Fibroblast of peridontal ligament (primary cell): ENCODE data around the gene NSFL1C.
A peak's percentile ranks its signal among the peaks of the same experiment; 100 is the strongest.
"Not testable (repeated sequence)": the region's sequence is repeated elsewhere in the genome, so short reads cannot be mapped to it uniquely, and the experiment has no call there.

ENCODE experiments used
- DNase-seq: peaks from one replicate; pipeline ENCODE4 v3.0.0-alpha.2; 2010; ENCODE audit errors: extremely low read depth

The NSFL1C gene

DNA sequence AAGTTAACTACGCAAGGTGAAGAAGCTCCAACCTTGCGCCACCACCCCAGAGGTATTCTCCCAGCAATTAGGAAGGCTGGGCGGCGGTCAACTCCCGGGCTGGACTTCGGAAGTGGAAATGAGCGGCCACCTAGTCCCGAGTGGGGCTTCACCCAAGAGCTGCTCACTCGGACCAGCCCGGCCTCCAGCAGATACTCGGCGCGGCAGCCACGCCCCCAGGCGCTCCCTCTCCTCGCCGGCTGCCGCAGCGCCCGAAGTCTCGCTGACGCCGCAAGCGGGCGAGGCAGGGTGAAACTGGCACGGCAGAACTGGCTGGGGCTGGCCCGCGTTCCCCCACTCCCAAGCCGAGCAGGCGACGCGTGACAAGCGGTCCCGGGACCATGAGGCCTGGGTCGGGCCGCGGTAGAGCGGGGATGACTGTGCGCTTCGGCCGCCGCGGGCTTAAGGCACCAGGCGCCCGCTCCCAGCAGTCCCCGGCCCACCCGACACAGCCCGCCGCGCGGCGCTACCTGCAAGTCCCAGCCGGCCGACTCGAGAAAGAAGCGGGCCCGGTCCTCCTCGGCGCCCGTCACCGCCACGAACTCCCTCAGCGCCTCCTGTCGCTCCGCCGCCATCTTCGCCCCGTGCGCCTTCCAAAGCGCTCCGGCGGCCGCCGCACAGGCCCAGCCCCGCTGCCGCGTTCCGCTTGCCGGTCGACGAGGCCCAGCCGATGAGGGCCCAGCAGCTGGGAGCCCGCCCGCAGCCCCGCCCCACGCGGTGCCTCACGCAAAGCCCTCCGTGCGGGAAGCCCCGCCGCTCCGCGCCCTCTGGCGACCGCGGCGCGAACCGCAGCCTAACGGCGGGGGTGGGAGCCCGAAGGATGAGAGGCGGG is at the start of gene NSFL1C:
NSFL1C (minus strand) TSS at position 639 of the 871 bp plus-strand sequence; CDS start at position 614, 25 bp downstream.
- peak; percentile 90 for DNase-seq

DNA sequence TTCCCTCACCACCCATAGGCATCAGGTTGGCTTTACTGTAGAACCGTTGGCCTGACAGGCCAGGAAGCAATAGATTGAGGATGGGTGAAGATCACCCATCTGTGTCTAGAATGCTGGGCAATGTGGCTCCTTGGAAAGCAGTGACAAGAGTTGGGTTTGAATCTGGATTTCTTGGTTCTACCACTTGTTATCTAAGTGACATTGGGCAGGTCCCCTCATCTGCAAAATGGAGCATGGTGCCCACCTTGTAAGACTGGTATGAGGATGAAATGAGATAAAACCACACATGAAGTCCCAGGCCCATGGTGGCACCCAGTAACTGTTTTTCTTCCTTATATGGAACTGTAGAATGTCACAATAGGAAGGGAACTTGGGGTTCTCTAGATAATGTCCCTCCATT is 47.2 kb upstream of the NSFL1C start:
- DNase-seq = no peak

DNA sequence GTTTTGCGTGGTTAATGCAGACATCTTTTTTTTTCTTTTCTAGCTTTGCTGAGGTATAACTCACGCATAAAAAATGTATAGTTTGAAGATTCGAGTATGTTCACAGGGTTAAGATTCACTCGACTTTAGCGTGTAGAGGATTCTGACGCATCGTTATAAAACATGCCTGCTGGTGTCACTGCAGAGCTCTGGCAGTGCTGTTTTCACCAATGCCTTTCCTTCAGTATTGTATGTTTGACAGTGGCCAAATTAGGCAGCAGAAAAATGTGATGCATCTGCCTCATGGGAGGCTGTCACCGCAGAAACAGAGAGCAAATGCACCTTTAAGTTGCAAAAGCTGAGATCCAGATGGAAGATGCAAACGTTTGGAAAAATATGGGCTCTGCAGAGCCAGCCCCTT is 42.6 kb upstream of the NSFL1C start:
- DNase-seq = peak; percentile 32

DNA sequence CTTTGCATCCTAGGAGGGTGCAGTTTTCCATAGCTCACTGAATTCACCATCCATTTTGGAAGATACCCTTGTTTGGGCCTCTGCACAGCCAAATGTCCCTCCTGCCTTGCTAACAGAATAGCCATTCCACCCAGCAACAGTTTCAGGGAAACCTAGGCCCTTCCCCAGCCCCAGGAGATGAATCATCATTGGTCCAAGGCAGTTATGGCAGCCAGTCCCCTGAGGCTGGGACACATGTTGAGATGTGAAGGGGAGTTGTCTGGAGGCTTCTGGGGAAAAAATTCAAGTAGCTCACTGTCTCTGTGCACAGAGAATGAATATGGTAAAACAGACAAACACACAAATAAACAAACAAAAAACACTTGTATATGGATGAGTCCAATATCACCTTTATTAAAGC is 41.9 kb upstream of the NSFL1C start:
- DNase-seq = no peak

DNA sequence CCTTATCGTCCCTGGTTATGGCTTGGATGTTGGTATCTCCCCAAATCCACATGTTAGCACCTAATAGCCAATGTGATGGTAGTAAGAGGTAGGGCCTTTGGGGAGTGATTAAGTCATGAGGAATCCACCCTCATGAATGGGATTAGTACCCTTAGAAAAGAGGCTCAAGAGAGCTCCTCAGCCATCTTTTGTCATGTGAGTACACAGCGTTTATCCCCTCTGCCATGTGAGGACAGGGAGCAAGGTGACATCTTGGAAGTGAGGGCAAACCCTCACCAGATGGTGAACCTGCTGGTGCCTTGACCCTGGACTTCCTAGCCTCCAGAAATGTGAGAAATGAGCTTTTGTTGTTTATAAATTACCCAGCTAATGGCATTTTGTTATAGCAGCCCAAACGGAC is 40.6 kb upstream of the NSFL1C start:
- no peak for DNase-seq

DNA sequence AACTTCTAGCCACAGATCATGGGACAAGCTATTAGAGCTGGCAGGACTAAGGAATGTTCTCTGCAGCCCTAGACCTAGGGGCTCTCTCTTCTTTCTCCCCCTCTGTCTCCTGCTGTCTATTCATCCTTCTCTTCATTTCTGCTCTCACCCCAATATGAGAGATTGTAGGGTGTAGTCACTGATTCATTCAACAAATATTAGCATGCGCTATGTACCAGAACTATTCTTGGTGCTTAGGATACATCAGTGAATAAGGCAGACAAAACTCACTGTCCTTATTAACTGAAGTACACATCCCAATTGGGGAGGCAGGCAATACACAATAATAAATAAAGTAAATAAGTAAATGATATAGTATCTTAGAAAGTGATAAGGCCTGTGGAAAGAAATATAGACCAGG is 39.2 kb upstream of the NSFL1C start:
- no peak for DNase-seq

DNA sequence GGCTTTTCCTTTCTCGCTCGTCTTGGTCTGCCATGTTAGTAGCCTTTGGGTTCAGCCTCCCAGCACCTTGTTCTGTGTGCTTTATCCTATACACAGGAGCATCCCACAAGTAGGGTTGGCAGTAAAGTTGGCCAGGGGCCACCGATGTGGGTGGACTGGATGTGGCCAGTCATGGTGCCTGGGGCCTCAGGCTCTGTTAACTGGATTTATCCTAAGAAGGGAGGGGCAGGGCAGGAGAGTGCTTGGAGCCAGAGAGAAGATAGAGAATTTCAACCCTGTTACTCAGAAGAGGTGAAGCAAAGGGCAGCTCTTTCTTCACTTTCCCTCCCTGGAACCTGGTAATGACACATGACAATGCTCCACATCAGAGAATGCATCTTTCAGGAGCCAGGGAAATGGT is 38.7 kb upstream of the NSFL1C start:
- no peak for DNase-seq

DNA sequence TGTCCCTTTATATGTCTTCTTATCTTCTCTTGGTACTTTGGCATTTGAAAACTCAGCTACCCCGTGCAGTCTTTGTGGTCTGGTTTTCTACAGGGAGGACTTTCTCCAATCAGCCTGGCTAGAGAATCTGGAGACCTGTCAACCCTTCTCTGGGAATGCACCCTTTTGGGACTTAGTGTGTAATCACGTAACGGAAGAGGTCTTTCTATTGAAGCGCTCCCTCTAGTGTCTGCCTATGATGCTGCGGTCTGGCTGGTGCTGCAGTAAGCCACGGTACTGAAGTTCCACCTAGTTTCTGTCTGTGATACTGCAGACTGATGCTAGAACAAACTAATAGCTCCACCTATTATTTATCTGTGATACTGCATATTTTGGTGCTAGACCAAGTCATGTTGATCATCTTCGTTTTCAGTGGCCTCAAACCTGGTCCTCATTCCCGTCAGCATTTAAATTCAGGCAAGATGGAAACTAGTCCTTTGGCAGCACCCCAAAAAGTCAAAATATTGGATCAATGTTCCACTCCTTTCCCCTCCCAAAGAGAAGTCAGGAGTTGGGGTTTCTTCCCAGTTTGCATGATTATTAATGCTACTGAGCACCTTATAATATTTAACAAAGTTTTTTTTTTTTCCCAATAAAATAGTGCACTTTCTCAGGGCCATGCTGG is 37.0 kb upstream of the NSFL1C start:
- peak; percentile 90 for DNase-seq

DNA sequence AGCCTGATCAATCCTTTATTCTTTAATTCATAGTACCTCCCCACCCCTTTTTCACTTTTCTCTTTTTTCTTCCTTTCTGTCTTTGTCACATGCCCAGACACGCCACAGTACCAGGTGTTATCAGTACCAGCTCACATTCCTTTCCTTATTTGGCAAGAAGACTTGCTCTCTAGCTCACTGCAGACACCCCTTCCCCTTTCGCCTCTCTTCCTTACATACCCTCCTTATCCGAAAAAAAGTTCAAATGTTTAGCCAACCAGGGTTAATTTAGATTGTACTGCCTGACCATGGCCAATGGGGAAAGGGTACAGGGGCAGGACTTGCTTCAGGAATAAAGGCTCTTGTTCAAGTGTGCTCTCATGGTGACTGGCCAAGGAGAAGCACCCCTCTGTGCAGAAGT is 33.8 kb upstream of the NSFL1C start:
- DNase-seq = no peak

DNA sequence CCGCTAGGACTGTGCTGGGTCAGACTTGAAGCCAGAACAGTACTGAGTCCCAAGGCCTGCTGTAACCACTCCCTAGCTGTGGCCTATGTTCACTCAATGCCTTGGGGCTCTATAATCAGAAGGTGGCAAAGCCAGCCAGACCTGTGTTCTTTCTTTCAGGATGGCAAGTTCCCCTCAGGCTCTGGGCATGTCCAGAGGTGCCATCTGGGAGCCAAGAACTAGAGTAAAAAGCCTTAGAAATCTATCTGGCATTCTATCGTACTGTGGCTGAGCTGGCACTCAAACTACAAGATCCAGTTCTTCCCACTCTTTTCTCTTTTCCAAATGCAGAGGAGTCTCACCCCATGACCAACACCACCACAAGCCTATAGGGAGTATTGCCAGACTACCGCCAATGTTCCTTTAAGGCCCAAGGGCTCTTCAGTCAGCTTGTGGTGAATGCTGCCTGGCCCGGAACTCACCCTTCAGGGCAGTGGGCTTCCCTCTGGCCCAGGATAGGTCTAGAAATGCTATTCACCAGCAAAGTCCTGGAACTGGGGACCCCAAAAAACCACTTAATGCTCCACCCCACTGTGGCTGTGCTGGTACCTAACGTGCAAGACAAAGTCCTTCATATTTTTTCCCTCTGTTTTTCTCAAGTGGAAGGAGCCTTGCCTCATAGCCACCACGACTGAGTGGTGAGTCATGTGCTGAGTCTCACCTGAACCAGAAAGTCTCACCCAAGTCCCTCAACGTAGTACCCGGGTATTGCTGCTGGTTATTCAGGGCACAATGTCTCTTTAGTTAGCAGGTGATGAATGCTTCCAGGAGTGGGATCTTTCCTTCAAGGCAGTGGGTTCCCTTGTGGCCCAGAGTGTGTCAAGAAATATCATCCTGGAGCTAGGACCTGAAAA is 33.1 kb upstream of the NSFL1C start:
- DNase-seq = no peak

DNA sequence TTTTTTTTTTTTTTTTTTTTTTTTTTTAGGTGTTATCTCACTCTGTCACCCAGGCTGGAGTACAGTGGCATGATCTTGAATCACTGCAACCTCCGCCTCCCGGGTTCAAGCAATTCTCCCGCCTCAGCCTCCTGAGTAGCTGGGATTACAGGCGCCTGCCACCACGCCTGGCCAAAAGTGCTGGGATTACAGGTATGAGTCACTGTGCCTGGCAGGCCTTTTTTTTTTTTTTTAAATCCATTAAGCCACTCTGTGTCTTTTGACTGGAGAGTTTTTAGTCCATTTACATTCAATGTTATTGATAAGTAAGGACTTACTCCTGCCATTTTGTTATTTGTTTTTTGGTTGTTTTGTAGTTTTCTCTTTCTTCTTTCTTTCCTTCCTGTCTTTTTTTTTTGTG is 30.7 kb upstream of the NSFL1C start:
- DNase-seq = not testable (repeated sequence)

DNA sequence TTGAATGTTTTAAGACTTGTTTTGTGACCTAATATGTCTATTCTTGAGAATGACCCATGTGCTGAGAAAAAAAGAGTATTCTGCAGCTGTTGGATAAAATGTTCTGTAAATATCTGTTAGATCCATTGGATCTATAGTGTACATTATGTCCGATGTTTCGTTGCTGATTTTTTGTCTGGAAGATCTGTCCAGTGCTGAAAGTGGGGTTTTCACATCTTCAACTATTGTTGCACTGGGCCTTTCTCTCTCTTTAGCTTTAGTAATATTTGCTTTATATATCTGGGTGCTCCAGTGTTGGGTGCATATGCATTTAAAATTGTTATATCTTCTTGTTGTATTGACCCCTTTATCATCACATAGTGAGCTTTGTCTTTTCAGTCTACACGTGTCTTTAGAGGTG is 30.3 kb upstream of the NSFL1C start:
- DNase-seq = no peak

DNA sequence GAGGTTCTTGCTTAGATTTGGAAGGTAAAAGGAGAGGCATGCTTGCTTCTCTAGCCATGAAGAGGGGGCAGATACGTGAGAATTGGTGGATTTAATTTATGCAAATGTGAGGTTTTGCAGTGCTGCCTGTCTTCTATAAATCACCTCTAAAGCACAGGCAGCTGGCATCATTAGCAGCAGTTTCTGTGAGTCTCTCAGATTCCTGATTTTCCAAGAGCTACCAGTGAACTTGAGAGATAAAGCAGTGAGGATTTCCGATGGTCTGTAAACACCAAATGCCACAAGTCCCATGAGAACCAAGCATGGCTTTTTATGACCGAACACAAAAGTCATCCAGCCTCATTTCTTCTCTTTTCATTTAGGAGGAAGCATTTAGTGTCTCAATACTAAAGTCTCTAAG is 27.8 kb upstream of the NSFL1C start:
- DNase-seq = no peak

DNA sequence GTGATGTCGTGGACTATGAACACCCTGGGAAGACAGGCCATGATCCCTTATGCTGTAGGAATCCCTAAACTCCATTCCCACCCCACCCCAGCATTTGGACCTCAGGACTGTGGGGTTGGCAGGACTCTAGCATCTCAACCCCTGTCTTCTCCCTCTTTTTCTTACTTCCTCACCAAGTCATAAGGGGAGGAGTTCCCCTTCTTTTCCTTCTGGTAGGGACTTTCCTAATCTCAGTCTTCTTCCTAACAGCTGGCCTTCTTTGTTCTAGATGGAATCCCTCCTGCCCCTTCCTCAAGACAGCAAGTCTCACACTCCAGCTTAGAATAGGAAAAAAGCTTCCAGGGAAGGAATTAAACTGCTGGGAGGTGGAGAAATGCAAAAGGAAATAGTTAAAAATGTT is 26.9 kb upstream of the NSFL1C start:
- no peak for DNase-seq

DNA sequence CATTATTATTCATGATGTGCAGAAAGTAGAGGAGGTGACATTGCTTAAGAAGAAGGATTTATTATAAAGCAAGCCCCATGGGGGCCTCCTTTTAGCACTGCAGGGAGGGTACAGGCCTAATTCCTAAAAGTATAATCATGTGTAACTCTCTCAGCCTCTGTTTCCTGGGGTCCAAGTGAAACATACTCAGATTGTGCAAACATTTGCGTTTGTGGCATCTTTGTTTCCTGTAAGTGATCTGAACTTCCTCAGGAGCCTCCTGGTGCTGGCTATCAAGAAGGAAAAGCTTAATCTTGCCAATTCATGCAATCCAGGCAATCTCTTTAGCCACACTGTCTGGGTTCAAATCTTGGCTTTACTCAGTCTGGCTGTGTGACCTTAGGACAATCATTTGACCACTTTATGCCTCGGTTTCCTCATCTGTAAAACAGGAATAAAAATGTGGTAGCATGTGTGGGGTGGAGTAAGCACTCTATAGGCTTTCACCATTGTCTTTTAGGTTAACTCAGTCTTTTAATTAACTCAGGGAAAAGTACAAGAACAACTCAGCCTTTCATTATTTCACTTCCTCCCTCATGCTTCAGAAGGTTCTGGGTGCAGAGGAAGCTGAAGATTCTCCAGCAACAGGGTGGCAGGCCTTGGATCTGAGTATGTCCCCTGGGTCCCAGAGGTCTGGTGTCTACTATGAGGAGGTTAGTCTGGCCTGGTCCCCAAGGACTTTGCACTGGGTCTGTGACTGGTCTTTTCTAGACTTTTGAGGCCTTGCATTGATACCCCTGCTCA is 25.4 kb upstream of the NSFL1C start:
- DNase-seq = no peak

DNA sequence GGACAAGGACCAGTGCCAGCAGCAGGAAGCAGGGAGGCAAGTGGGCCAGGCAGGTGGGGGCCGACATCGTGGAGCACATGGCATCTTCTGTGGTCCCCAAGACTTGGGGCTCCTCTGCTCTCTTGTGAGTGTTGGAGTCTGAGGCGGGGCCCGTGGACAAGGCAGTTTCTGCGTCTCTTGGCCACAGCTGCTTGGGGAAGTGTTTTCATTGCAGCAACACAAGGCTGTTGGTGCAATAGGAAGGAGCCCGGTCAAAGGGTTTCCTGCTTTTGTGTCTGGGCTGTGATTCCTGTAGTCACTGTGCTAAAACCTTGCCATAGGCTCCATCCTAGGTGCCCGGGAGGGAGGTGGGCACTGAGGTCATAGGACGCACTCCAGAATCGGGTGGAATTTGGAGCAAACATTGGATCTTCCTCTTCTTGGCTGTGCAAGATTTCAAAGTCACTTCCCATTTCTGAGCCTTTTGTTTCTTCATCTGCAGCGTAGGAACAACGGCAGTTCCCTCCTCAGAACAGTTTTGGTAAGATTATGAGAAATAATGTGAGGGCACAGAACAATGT is 24.7 kb upstream of the NSFL1C start, which contains the start of gene SIRPB2:
SIRPB2 (minus strand) TSS at position 140 of the 560 bp plus-strand sequence; CDS start at position 79, 61 bp downstream.
- DNase-seq = no peak

DNA sequence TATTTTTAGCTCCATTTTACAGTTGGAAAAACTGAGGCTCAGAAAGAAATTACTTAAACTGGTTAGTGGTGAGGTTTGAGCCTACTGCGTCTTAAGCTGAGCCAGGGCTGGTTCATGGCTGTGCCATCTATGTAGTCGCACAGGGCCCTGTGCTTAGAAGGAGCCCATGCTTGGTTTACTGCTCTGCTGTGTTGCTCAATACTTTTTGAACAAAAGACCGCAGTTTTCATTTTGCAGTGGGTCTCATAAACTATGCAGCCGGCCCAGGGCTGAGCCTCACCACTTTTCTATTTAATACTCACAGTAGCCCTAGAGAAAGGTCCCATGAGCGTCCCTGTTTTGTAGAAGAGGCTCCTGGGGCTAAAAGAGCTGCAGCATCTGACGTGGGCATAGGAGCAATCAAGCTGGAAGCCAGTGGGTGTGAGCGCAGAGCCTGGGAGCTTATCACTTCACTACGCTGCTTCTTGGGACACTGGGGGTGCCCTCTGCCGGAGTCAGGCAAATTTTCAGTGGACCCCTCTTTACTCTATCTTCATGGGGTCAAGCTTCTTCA is 24.1 kb upstream of the NSFL1C start:
- DNase-seq = no peak

DNA sequence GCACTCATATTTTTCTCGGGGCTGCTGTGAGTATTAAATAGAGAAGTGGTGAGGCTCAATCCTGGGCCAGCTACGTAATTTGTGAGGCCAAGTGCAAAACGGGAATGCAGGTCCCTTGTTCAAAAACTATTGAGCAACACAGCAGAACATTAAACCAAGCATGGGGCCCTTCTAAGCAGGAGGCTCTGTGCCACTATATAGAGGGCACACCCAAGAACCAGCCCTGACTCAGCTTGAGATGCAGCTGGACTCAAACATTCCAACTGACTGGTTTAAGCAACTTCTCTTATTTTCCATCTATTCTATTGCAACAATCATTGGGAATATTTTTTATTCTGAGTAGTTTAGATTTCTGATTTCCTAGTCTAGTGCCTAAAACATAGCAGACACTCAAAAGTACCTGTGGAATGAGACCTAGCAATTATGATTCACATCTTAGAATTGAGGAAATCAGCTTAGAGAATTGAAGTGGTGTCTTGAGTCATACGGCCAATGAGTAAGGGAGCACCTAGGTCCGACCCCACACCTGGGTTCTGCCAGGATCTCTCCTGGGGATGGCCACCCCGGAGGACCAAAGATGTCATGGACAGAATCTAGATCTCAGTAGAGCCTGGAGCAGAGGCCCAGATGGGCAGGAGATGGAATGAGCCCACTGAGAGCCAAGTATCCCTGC is 23.3 kb upstream of the NSFL1C start:
- DNase-seq = peak; percentile 47

DNA sequence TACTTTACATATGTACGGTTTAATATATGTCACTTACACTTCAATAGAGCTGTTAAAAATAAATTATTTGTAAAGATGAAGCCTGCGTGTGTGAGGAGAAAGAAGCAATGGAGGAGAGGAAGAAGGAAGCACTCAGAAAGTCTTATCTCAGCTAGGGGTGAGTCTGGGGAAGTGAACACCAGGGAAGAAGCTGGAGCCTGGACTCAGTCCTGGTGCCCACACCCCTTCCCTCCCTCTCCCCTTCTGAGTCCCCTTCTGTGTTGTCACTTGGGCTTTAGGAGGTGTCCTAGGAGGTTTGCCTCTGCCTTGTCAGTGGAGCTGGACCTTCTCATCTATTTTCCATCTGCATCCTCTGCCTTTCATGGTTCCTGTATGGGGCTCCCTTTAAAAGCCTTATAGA is 22.7 kb upstream of the NSFL1C start:
- no peak for DNase-seq

DNA sequence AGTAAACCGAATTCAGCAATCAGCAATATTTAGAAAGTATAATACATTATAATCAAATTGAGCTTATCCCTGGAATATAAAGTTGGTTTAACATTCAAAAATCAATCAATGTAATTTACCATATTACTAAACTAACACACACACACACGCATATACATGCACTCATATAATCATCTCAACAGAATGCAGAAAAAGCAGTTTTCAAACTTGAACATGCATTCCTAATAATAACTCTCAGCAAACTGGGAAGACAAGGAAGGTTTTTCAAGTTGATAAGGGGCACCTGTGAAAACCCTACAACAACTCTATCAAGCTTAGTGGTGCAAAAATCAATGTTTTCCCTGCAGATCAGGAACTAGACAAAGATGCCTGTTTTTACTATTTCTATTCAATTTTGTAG is 19.9 kb upstream of the NSFL1C start:
- DNase-seq = no peak
